ENCODE measurements around the gene CACHD1.
A peak's percentile ranks its signal among the peaks of the same experiment; 100 is the strongest.

Gene CACHD1

DNA sequence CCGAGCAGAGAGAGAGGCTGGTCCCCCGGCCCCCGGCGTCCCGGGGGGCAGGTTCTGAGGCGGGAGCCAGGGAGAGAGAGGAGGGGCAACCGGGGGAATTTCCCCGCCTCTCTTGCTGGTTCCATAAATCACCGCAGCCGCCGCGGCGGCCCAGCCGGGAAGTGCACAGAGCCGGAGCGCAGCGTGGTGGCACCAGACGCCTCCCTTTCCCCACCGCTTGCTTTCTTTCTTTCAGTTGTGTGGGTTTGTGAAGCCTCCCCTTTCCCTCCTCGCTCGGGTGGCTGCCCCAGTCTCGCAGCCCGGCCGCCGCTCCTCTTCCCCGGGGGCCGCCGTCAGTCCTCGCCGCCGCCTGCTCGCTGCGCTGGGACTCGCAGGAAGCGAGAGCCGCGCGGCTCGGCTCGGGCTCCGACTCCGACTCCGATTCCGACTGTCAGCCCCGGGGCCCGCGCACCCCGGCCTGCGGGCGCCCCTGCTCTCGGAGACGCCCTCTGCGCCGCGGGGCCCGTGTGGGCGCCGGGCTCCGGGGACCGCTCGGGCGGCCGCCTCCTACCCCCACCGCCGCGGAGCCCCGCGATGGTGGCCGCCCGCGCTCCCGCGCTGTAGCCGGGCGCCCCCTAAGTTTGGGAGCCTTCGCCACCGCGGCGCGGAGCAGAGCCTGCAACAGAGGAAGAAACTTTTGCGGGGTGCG lies at the start of gene CACHD1:
TSS of gene CACHD1 (plus strand) at position 153 of the 688 bp plus-strand sequence. CDS start 616 bp downstream, outside the sequence.
- no peak for DNase-seq

DNA sequence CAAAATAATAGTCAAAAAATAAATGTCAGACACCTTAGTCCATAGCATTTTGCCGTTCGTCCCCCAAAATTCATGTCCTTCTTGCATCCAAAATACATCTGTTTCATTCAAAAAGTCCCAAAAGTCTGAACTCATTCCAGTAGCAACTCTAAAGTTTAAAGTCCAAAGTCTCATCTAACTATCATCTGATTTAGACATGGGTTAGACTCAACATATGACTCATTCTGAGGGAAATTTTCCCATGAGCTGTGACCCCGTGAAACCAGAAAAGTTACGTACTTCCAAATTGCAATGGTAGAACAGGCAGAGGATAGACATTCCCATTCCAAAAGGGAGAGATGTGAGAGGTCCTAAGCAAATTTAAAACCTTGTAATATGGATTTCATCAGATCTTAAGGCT lies 48.6 kb upstream of the CACHD1 start:
- no peak for DNase-seq

GRCh38 chr1:64423526-64423925 lies 46.4 kb upstream of the CACHD1 start:
- no peak for DNase-seq

DNA sequence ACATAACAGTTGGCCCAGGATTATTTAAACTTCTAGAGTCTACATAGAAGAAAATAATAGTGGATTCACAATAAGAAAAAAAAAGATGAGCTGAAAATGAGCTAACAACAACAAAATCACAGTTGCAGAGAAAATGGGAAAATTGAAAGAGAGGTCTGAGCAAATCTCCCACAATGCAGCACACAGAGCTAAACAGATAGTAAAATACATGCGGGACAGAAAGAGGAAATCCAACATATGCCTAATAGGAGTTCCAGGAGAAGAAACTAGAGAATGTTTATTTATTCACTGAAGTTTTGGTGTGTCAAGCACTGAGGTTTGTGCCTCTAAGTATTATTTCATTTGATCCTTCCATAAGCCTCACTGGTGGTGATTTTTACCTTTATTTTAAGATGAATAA lies 45.5 kb upstream of the CACHD1 start:
- DNase-seq: no peak

DNA sequence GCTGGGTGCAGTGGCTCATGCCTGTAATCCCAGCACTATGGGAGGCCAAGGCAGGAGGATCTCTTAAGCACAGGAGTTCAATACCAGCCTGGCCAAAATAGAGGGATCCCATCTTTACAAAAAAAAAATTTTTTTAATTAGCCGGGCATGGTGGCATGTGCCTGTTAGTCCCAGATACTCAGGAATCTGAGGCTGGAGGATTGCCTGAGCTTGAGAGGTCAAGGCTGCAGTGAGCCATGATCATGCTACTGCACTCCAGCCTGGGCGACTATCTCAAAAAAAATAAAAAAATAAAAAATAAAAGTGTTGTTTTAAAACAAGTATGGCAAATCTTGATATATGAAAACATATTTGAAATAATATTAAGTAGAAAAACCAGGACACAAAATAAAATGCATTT lies 44.4 kb upstream of the CACHD1 start:
- DNase-seq: no peak

DNA sequence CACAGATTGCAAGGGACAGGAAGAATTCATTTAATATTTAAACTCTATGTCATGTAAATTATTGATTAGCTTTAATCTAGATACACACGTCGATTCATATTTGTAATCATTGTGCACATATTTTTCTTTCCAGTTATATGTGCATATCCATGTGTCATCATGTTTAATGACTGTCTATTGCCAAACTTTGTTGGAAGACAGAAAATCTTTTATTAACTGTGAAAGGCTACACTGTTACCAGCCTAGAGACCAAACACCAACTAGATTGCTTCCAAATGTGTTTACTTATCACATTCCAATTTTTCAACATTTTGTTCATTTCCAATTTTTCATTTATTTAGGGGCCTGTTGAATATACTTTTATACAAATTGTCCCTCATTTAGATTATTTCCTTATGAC lies 43.2 kb upstream of the CACHD1 start:
- DNase-seq: no peak

DNA sequence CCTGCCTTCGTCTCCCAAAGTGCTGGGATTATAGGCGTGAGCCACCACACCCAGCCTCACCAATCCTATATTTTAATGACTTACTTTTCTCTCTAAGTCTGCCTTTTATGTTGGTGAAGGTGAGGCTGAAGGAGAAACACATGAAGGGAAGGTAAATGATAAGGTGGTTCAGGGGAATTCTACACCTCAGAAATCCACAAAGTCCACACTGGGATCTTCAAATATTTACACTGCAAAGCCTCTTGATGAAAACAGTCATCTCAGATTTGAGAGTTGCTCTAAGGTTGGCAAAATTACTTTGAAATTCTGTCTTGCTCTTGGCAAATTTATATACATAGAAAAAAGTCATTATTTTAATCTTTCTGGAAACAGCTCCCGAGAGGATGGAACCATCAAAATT lies 42.0 kb upstream of the CACHD1 start:
- DNase-seq: no peak

DNA sequence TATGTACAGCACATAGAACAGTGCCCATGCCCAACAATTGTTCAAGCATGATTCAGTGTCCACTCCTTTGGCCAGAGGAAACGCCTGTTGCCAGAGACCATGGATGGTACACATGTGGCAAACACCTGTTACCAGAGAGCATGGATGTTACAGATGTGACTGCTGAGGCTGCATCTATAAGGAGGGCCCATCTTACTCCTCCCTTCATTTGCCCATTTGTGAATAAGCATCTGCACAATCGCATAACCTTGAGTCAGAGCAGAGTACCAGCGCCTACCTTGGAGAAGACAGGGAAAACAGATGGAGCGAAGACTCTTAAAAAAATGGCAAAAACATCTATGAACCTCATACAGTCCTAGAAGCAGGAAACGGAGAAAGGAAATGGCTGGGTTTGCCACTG lies 36.6 kb upstream of the CACHD1 start:
- no peak for DNase-seq

GRCh38 chr1:64433747-64434146 lies 36.2 kb upstream of the CACHD1 start:
- DNase-seq: no peak

GRCh38 chr1:64435000-64435399 lies 34.9 kb upstream of the CACHD1 start:
- no peak for DNase-seq

- no peak for DNase-seq
Measured at GRCh38 chr1:64437453-64437852, 32.5 kb upstream of the CACHD1 start.

- no peak for DNase-seq
Measured at GRCh38 chr1:64440183-64440826, 29.6 kb upstream of the CACHD1 start.

- DNase-seq: no peak
Measured at GRCh38 chr1:64451440-64451839, 18.5 kb upstream of the CACHD1 start.

- DNase-seq: no peak
Measured at GRCh38 chr1:64453688-64454087, 16.2 kb upstream of the CACHD1 start.

- DNase-seq: no peak
Measured at GRCh38 chr1:64458915-64459314, 11.0 kb upstream of the CACHD1 start.

DNA sequence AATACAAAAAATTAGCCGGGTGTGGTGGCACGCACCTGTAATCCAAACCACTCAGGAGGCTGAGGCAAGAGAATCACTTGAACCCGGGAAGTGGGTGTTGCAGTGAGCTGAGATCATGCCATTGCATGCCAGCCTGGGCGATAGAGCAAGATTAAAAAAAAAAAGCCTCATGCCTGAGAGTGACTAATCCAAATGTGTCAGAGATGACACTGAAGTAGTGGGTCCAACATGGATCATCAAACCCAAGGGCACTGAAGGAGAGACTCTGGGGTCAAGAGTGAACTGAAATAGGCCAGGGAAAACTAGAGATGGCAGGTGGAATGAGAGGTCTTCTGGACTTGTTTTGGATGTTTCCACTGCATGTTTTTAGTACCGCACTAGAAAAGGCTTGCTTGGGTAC lies 10.2 kb upstream of the CACHD1 start:
- no peak for DNase-seq

- DNase-seq: no peak
Measured at GRCh38 chr1:64466033-64466432, 3.9 kb upstream of the CACHD1 start.

- DNase-seq: no peak
Measured at GRCh38 chr1:64469116-64469976, 583 bp upstream of the CACHD1 start.

DNA sequence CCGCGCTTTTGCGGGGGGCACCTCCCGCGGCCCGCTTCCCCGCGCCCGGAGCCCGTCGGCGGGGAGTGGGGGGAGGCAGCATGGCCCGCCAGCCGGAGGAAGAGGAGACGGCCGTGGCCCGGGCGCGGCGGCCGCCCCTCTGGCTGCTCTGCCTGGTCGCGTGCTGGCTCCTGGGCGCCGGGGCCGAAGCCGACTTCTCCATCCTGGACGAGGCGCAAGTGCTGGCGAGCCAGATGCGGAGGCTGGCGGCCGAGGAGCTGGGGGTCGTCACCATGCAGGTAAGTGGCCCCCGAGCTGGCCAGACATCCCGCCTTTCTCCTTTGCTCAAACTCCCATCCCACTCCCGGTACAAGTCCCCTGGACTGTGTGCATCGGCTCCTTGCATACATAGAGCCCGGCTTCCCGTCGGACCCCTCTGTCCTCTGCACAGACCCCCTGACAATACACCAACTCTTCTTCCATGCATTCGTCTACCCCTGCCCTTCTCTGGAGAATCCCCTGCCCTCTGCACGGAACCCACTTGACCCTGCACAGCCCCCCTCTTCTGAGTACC lies 812 bp downstream of the CACHD1 start:
- DNase-seq: no peak

- peak; percentile 10 for DNase-seq
Measured at GRCh38 chr1:64471218-64472039, 1.5 kb downstream of the CACHD1 start.

- DNase-seq: no peak
Measured at GRCh38 chr1:64472040-64472376, 2.1 kb downstream of the CACHD1 start.

GRCh38 chr1:64472805-64473204 lies 2.9 kb downstream of the CACHD1 start:
- no peak for DNase-seq

DNA sequence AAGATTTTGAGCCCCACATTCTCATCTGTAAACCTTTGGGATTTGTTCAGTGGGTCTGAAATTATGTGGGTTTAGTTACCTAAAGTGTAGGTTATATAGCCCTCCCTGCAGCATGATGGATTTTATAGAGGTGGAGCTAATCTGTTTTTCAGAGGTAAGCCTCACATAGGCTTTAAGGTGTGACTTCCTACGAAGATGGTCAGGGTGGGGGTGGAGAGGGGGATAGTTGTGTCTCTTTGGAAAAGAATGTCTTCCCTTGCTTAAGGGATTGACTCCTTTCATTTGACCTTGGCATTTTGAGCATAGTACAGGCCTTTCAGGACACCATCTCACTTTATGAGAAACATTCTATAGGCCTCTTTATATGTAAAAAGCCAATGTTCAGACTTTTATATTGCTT lies 3.4 kb downstream of the CACHD1 start:
- DNase-seq: no peak
